ENCODE data around the gene SIVA1.

SIVA1 gene

GRCh38 chr14:104755621-104756020, 2.7 kb downstream of the SIVA1 start:
- no peaks in the 10 kb centered on the region for H4K20me1 ChIP-seq (ENCODE audit: insufficient read depth, low read length)
- no peaks in the 10 kb centered on the region for H3K27me3 ChIP-seq (replicated peaks; ENCODE audit: insufficient read depth, low read length)
- no peak overlapping the region for H3K4me2 ChIP-seq (ENCODE audit: low read depth, low read length)
- H3K27ac ChIP-seq (ENCODE audit: low read length), result no peak overlapping the region
- DNase-seq, result no peak
- H3K4me3 ChIP-seq (ENCODE audit: low read length), result no peak overlapping the region
- no peaks in the 10 kb centered on the region for H3K9me2 ChIP-seq (replicated peaks; ENCODE audit: insufficient read depth, low read length)
- no peaks in the 10 kb centered on the region for H3K9me3 ChIP-seq (replicated peaks; ENCODE audit: insufficient read depth, low read length)
- no peak for TF ChIP-seq EZH2 (optimal IDR thresholded peaks at IDR 0.05; ENCODE audit: low read depth, low read length)
- no peak for TF ChIP-seq CTCF (IDR thresholded peaks at IDR 0.05; ENCODE audit: low read length)
- TF ChIP-seq EZH2phosphoT487 (IDR thresholded peaks at IDR 0.05; ENCODE audit: low read length), result no peak
- no peaks in the 10 kb centered on the region for H3K36me3 ChIP-seq (replicated peaks; ENCODE audit: insufficient read depth, low read length)
- H2AFZ ChIP-seq (ENCODE audit: low read length), result no peak overlapping the region
- H3K79me2 ChIP-seq (ENCODE audit: low read length), result peaks cover 32% of the 10 kb centered on the region
- H3K4me1 ChIP-seq (ENCODE audit: low read length), result no peaks in the 10 kb centered on the region
- H3K9ac ChIP-seq (ENCODE audit: low read length), result no peak overlapping the region
- H3F3A ChIP-seq (ENCODE audit: insufficient read depth, low read length), result no peaks in the 10 kb centered on the region

DNA sequence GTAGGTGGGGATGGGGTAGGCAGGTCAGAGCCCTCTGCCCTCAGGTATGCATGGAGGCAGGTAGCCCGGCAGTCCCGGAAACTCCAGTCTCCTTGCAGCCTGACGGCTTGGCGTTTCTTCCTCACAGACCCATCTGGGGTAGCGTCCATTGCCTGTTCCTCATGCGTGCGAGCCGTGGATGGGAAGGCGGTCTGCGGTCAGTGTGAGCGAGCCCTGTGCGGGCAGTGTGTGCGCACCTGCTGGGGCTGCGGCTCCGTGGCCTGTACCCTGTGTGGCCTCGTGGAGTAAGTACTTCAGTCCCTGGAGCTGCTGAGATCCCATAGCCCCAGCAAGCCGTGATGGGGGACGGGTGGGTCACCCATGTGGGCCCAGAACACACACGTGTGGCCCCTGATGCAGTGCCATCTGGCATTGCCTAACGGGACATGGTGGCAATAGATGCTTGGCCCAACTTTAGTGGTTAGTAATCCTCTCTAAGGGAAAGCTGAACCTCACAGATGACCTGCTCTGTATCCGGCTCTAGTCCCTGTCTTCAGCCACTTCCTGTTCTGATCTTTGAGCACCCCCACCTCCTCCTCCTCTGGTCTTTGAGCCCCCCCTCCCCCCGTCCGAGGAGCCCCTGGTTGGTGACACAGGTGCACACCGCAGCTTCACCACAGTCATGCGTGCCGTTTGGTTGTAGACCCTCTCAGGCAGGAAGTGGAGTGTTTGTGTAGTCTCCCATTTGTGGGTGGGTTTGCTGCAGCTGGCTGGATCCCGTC, 3.7 kb downstream of the SIVA1 start:
- Histone ChIP-seq H3K4me2 (ENCODE audit: low read depth, low read length) (no peak overlapping the region), H3K9ac (ENCODE audit: low read length) (no peak overlapping the region), H3K27me3 (replicated peaks; ENCODE audit: insufficient read depth, low read length) (no peaks in the 10 kb centered on the region), H4K20me1 (ENCODE audit: insufficient read depth, low read length) (no peaks in the 10 kb centered on the region), H3K9me3 (replicated peaks; ENCODE audit: insufficient read depth, low read length) (no peaks in the 10 kb centered on the region), H3K79me2 (ENCODE audit: low read length) (peaks cover 32% of the 10 kb centered on the region), H3K27ac (ENCODE audit: low read length) (no peak overlapping the region), H2AFZ (ENCODE audit: low read length) (no peak overlapping the region), H3K4me3 (ENCODE audit: low read length) (no peak overlapping the region), H3K4me1 (ENCODE audit: low read length) (no peaks in the 10 kb centered on the region), H3K36me3 (replicated peaks; ENCODE audit: insufficient read depth, low read length) (no peaks in the 10 kb centered on the region), H3F3A (ENCODE audit: insufficient read depth, low read length) (no peaks in the 10 kb centered on the region), H3K9me2 (replicated peaks; ENCODE audit: insufficient read depth, low read length) (no peaks in the 10 kb centered on the region)
- TF ChIP-seq CTCF (IDR thresholded peaks at IDR 0.05; ENCODE audit: low read length), result no peak
- no peak for TF ChIP-seq EZH2phosphoT487 (IDR thresholded peaks at IDR 0.05; ENCODE audit: low read length)
- TF ChIP-seq EZH2 (optimal IDR thresholded peaks at IDR 0.05; ENCODE audit: low read depth, low read length), result no peak
- DNase-seq, result no peak

- no peaks in the 10 kb centered on the region for H4K20me1 ChIP-seq (ENCODE audit: insufficient read depth, low read length)
- no peaks in the 10 kb centered on the region for H3F3A ChIP-seq (ENCODE audit: insufficient read depth, low read length)
- no peaks in the 10 kb centered on the region for H3K4me1 ChIP-seq (ENCODE audit: low read length)
Observed at GRCh38 chr14:104757238-104757585, 4.3 kb downstream of the SIVA1 start.

DNA sequence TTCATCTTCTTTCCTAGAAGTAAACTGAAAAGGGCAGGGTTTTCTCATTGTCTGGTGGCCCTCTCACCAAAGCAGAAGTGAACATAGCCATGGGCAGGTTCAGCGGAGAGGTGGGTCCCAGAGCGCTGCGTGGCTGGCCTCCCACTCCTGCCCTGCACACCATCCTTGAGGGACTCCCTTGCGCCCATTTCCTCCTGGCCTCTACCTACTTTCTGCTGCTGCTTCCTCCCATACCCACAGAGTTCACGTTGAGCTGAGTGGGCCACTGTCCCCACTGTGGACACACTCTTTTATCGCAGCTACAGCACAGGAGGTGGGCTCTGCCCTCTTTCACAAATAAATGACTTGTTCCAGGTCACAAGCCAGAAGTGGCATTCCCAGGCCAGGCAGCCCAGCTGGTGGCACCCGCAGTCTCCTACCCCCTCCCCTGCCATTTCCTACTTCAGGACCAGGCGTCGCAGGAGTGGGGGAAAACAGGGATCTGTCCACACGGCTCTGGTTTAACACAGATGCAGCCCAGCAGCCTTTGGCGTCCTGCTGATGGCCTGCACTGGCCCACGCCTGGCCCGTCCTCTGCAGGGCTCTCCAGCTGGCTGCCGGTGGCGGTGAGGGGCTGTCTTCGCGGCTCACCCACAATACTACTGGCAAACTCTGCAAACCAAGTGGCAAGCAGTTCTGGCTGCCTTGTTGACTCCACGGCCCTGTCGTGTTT, 4.9 kb downstream of the SIVA1 start:
- Histone ChIP-seq H4K20me1 (ENCODE audit: insufficient read depth, low read length) (no peaks in the 10 kb centered on the region), H3K36me3 (replicated peaks; ENCODE audit: insufficient read depth, low read length) (no peaks in the 10 kb centered on the region), H3K9me3 (replicated peaks; ENCODE audit: insufficient read depth, low read length) (no peaks in the 10 kb centered on the region), H3K27ac (ENCODE audit: low read length) (no peak overlapping the region), H2AFZ (ENCODE audit: low read length) (no peak overlapping the region), H3K79me2 (ENCODE audit: low read length) (peaks cover 32% of the 10 kb centered on the region), H3K4me3 (ENCODE audit: low read length) (no peak overlapping the region), H3K9me2 (replicated peaks; ENCODE audit: insufficient read depth, low read length) (no peaks in the 10 kb centered on the region), H3K9ac (ENCODE audit: low read length) (no peak overlapping the region), H3K4me2 (ENCODE audit: low read depth, low read length) (no peak overlapping the region), H3K27me3 (replicated peaks; ENCODE audit: insufficient read depth, low read length) (no peaks in the 10 kb centered on the region), H3K4me1 (ENCODE audit: low read length) (no peaks in the 10 kb centered on the region), H3F3A (ENCODE audit: insufficient read depth, low read length) (no peaks in the 10 kb centered on the region)
- no peak for DNase-seq
- TF ChIP-seq EZH2phosphoT487 (IDR thresholded peaks at IDR 0.05; ENCODE audit: low read length) (no peak), EZH2 (optimal IDR thresholded peaks at IDR 0.05; ENCODE audit: low read depth, low read length) (no peak), CTCF (IDR thresholded peaks at IDR 0.05; ENCODE audit: low read length) (no peak)

More at GRCh38 chr14:104757238-104757585, 4.3 kb downstream of the SIVA1 start:
- Histone ChIP-seq H3K27ac (ENCODE audit: low read length) (no peak overlapping the region), H3K4me2 (ENCODE audit: low read depth, low read length) (no peak overlapping the region), H3K9me2 (replicated peaks; ENCODE audit: insufficient read depth, low read length) (no peaks in the 10 kb centered on the region), H2AFZ (ENCODE audit: low read length) (no peak overlapping the region), H3K4me3 (ENCODE audit: low read length) (no peak overlapping the region), H3K9me3 (replicated peaks; ENCODE audit: insufficient read depth, low read length) (no peaks in the 10 kb centered on the region), H3K79me2 (ENCODE audit: low read length) (peaks cover 32% of the 10 kb centered on the region), H3K36me3 (replicated peaks; ENCODE audit: insufficient read depth, low read length) (no peaks in the 10 kb centered on the region), H3K9ac (ENCODE audit: low read length) (no peak overlapping the region), H3K27me3 (replicated peaks; ENCODE audit: insufficient read depth, low read length) (no peaks in the 10 kb centered on the region)
- no peak for TF ChIP-seq EZH2phosphoT487 (IDR thresholded peaks at IDR 0.05; ENCODE audit: low read length)
- DNase-seq, result no peak
